Measurements from ENCODE around the gene BCKDK.

- no peak for TF ChIP-seq POLR2AphosphoS5 (IDR thresholded peaks at IDR 0.05; ENCODE audit: low read depth, low read length)
- TF ChIP-seq, protein P1, sequence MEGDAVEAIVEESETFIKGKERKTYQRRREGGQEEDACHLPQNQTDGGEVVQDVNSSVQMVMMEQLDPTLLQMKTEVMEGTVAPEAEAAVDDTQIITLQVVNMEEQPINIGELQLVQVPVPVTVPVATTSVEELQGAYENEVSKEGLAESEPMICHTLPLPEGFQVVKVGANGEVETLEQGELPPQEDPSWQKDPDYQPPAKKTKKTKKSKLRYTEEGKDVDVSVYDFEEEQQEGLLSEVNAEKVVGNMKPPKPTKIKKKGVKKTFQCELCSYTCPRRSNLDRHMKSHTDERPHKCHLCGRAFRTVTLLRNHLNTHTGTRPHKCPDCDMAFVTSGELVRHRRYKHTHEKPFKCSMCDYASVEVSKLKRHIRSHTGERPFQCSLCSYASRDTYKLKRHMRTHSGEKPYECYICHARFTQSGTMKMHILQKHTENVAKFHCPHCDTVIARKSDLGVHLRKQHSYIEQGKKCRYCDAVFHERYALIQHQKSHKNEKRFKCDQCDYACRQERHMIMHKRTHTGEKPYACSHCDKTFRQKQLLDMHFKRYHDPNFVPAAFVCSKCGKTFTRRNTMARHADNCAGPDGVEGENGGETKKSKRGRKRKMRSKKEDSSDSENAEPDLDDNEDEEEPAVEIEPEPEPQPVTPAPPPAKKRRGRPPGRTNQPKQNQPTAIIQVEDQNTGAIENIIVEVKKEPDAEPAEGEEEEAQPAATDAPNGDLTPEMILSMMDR (IDR thresholded peaks at IDR 0.05): no peak
- TF ChIP-seq, protein P2, sequence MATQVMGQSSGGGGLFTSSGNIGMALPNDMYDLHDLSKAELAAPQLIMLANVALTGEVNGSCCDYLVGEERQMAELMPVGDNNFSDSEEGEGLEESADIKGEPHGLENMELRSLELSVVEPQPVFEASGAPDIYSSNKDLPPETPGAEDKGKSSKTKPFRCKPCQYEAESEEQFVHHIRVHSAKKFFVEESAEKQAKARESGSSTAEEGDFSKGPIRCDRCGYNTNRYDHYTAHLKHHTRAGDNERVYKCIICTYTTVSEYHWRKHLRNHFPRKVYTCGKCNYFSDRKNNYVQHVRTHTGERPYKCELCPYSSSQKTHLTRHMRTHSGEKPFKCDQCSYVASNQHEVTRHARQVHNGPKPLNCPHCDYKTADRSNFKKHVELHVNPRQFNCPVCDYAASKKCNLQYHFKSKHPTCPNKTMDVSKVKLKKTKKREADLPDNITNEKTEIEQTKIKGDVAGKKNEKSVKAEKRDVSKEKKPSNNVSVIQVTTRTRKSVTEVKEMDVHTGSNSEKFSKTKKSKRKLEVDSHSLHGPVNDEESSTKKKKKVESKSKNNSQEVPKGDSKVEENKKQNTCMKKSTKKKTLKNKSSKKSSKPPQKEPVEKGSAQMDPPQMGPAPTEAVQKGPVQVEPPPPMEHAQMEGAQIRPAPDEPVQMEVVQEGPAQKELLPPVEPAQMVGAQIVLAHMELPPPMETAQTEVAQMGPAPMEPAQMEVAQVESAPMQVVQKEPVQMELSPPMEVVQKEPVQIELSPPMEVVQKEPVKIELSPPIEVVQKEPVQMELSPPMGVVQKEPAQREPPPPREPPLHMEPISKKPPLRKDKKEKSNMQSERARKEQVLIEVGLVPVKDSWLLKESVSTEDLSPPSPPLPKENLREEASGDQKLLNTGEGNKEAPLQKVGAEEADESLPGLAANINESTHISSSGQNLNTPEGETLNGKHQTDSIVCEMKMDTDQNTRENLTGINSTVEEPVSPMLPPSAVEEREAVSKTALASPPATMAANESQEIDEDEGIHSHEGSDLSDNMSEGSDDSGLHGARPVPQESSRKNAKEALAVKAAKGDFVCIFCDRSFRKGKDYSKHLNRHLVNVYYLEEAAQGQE (IDR thresholded peaks at IDR 0.05; ENCODE audit: insufficient read depth in 1 of 2, low read depth in 2 of 2, low read length in 1 of 2): no peak
These were observed 35.5 kb upstream of the BCKDK start for GRCh38 chr16:31072540-31073141.
